GM12873 (cell line): Measurements from ENCODE around the gene UMAD1.

Experiments
- CTCF ChIP-seq: IDR thresholded peaks from 2 replicates; pipeline ENCODE4 v1.5.1; 2012; ENCODE audit warnings: low read depth, mild to moderate bottlenecking, moderate library complexity, low read length, control low read depth; ENCODE audit not compliant: insufficient read depth; ENCODE audit errors: missing control alignments

UMAD1 gene

GRCh38 chr7:7908622-7909145 lies 268.1 kb downstream of the UMAD1 start:
- no peak for TF ChIP-seq CTCF

DNA sequence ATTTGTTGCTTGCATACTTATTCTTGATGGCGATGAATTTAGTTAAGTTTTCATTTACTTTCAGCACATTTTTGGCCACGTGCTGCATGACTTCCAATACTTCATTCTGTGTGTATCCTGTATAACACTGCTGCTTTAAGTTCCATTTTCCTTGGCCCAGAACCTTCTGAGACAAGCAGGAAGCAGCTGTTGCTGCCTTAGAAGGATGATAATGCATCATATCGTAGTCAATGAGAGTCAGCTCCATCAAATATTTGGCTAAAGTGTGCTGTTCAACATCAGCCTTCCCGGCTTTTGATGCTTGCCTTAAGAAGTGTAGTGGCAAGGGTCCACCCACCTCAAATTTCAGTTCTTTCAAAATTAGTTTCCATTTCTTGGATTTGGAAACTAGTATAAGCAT lies 268.8 kb downstream of the UMAD1 start:
- no peak for TF ChIP-seq CTCF

- no peak for TF ChIP-seq CTCF
Measured at GRCh38 chr7:7911369-7912123, 271.0 kb downstream of the UMAD1 start.

DNA sequence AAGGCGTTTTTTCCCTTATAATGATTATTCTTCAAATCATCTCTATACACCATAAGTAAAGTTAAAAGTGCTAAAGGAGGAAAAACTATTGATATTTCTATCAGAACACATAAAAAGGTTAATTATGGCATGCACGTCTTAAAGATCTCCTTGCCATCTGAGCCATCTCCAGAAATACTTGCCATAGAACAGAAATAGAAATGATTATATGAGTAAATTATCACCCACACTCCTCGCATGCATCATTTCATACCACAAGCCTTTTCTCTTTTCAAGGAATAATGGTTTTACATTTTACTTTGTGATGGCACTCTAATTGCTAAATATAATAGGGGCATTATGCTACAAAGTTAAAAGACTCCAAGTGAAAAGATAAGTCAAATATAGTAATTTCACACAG lies 272.4 kb downstream of the UMAD1 start:
- no peak for TF ChIP-seq CTCF

- no peak for TF ChIP-seq CTCF
Measured at GRCh38 chr7:7913504-7913903, 273.0 kb downstream of the UMAD1 start.

DNA sequence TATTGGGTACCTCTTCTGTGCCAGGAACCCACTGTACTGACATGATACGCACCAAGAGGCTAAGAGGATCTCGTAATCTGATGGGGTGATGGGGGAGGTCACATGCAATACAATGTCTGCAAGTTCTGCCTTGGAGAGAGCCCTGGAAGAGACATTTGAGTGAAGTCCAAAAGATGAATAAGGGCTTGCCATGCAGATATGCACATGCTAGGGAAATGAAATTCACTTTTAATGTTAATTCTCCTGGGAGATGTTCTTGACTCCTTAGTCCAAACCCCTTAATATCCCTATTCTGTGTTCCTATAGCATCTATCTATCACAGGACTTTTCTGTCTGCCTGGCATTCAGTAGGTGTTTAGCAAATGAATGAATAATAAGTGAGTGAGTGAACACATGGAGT lies 274.0 kb downstream of the UMAD1 start:
- TF ChIP-seq CTCF, result no peak

DNA sequence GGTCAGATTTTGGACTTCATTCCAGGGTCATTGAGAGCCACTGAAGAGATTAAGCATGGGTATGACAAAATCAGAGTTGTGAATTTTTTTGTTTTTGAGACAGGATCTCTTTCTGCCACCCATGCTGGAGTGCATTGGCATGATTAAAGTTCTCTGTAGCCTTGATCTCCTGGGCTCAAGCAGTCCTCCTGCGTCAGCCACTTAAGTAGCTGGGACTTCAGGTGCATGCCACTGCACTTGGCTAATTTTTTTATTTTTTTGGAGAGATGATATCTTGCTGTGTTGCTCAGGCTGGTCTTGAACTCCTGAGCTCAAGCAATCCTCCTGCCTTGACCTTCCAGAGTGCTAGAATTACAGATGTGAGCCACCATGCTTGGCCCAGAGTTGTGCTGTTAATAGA lies 275.5 kb downstream of the UMAD1 start:
- TF ChIP-seq CTCF, result no peak
